Astrocyte (in vitro differentiated cells and primary cell): ENCODE data around the gene LCE3A. TPM values are rescaled to one million over a fixed set of nuclear protein-coding genes. Genes with fewer than 3 reads are reported as not detected.

ENCODE experiments used
- DNase-seq: peaks from one replicate; pipeline ENCODE4 v3.0.0-alpha.2; 2010; ENCODE audit warnings: low read depth
- FAIRE-seq: peaks from 2 replicates; lab custom pipeline; 2011; peaks lifted over from hg19 to GRCh38; lab: Jason Lieb, UNC
- H2AFZ ChIP-seq: 2 replicates; pipeline ENCODE4 v1.6.0; 2012; ENCODE audit warnings: low read depth, low read length, inconsistent platforms
- H3K27ac ChIP-seq: 2 replicates; pipeline ENCODE4 v1.5.1; 2011; ENCODE audit warnings: low read depth, low read length, inconsistent platforms
- H3K27me3 ChIP-seq: 2 replicates; pipeline ENCODE4 v1.6.0; 2011; ENCODE audit warnings: low read length, inconsistent platforms; ENCODE audit not compliant: insufficient read depth
- H3K36me3 ChIP-seq: 2 replicates; pipeline ENCODE4 v1.5.1; 2011; ENCODE audit warnings: low read length, inconsistent platforms; ENCODE audit not compliant: insufficient read depth
- H3K4me1 ChIP-seq: 2 replicates; pipeline ENCODE4 v1.5.1; 2011; ENCODE audit warnings: low read length, inconsistent platforms; ENCODE audit not compliant: insufficient read depth
- H3K4me2 ChIP-seq: 2 replicates; pipeline ENCODE4 v1.6.0; 2012; ENCODE audit warnings: low read length, inconsistent platforms
- H3K4me3 ChIP-seq: 2 replicates; pipeline ENCODE4 v1.5.1; 2011; ENCODE audit warnings: low read depth, mild to moderate bottlenecking, low read length, inconsistent platforms; ENCODE audit not compliant: insufficient read depth
- H3K79me2 ChIP-seq: 2 replicates; pipeline ENCODE4 v1.6.0; 2012; ENCODE audit warnings: mild to moderate bottlenecking, low read length, inconsistent platforms; ENCODE audit not compliant: insufficient read depth
- H3K9ac ChIP-seq: 2 replicates; pipeline ENCODE4 v1.6.0; 2012; ENCODE audit warnings: mild to moderate bottlenecking, low read length, inconsistent platforms
- H3K9me3 ChIP-seq: 2 replicates; pipeline ENCODE4 v1.5.1; 2012; ENCODE audit warnings: low read depth, mild to moderate bottlenecking, low read length, inconsistent platforms; ENCODE audit not compliant: insufficient read depth
- H4K20me1 ChIP-seq: 2 replicates; pipeline ENCODE4 v1.6.0; 2012; ENCODE audit warnings: low read length, inconsistent platforms; ENCODE audit not compliant: insufficient read depth
- H3K27ac Mint-ChIP-seq: one replicate; pipeline ENCODE4 v1.8.0; 2021; ENCODE audit warnings: mild to moderate bottlenecking, mixed read lengths; ENCODE audit not compliant: unreplicated experiment
- H3K27me3 Mint-ChIP-seq: one replicate; pipeline ENCODE4 v1.8.0; 2021; ENCODE audit warnings: low read depth, mixed read lengths; ENCODE audit not compliant: unreplicated experiment
- H3K36me3 Mint-ChIP-seq: one replicate; pipeline ENCODE4 v1.8.0; 2021; ENCODE audit warnings: low read depth, mixed read lengths; ENCODE audit not compliant: unreplicated experiment
- H3K4me1 Mint-ChIP-seq: one replicate; pipeline ENCODE4 v1.8.0; 2021; ENCODE audit warnings: low read depth, mixed read lengths; ENCODE audit not compliant: unreplicated experiment
- H3K4me3 Mint-ChIP-seq: one replicate; pipeline ENCODE4 v1.8.0; 2021; ENCODE audit warnings: mild to moderate bottlenecking, moderate library complexity, mixed read lengths; ENCODE audit not compliant: unreplicated experiment
- H3K9me3 Mint-ChIP-seq: one replicate; pipeline ENCODE4 v1.8.0; 2021; ENCODE audit warnings: mild to moderate bottlenecking, mixed read lengths; ENCODE audit not compliant: unreplicated experiment
- CTCF ChIP-seq: IDR thresholded peaks from 2 replicates; pipeline ENCODE4 v1.5.1; 2011; ENCODE audit warnings: low read depth, mild to moderate bottlenecking, inconsistent platforms, low read length, moderate library complexity; ENCODE audit not compliant: insufficient read depth
- EZH2 ChIP-seq: IDR thresholded peaks from 2 replicates; pipeline ENCODE4 v1.6.1; 2012; ENCODE audit warnings: mild to moderate bottlenecking, low read length, inconsistent platforms; ENCODE audit not compliant: insufficient read depth
- total RNA-seq: library from RNA; stranded (reverse); gene quantifications from 2 replicates; pipeline ENCODE4 v1.2.1, GENCODE V29; 2021

LCE3A gene
- total RNA-seq, 1 donor from 2014 or later = not detected

DNA sequence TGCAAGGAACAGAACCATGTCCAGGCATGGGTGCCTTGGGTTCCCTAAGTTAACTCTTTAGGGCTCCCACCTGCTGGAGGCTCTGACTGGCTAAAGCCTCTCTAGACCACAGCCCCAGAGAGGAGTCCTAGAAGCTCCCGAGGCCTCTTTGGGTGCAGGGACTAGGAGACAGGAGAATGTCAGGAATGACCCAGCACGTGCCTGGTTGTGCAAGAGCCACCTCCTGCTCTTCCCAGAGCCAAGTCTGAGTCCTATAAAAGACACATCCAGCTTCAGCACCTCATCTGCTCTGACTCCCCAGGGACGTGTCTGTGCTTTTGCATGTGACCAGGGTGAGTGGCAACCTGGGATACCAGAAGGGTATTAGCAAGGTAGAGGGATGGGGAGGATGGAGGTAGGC is 40.2 kb upstream of the LCE3A start, which contains the start of gene LCE2D:
Gene LCE2D (plus strand): TSS at position 283 of the 400 bp plus-strand sequence. CDS start 726 bp downstream, outside the sequence.
- H3K27me3 ChIP-seq = no peaks in the 10 kb centered on the region
- H3K4me1 Mint-ChIP-seq = no peaks in the 10 kb centered on the region
- H3K27ac Mint-ChIP-seq = no peak within 1 kb of the TSS
- H2AFZ ChIP-seq = no peak within 1 kb of the TSS
- no peak for DNase-seq
- FAIRE-seq = no peak
- H3K36me3 ChIP-seq = no peaks in the 10 kb centered on the region
- H3K9me3 ChIP-seq = no peaks in the 10 kb centered on the region
- no peak for TF ChIP-seq EZH2
- TF ChIP-seq CTCF = no peak
- H3K27me3 Mint-ChIP-seq = peaks cover 18% of the 10 kb centered on the region
- no peaks in the 10 kb centered on the region for H4K20me1 ChIP-seq
- H3K79me2 ChIP-seq = no peaks in the 10 kb centered on the region
- H3K4me3 Mint-ChIP-seq = no peak within 1 kb of the TSS
- no peak within 1 kb of the TSS for H3K4me2 ChIP-seq
- no peaks in the 10 kb centered on the region for H3K36me3 Mint-ChIP-seq
- no peak within 1 kb of the TSS for H3K9ac ChIP-seq
- H3K27ac ChIP-seq = no peak within 1 kb of the TSS
- H3K9me3 Mint-ChIP-seq = peaks cover 2% of the 10 kb centered on the region
- no peak within 1 kb of the TSS for H3K4me3 ChIP-seq
- no peaks in the 10 kb centered on the region for H3K4me1 ChIP-seq

DNA sequence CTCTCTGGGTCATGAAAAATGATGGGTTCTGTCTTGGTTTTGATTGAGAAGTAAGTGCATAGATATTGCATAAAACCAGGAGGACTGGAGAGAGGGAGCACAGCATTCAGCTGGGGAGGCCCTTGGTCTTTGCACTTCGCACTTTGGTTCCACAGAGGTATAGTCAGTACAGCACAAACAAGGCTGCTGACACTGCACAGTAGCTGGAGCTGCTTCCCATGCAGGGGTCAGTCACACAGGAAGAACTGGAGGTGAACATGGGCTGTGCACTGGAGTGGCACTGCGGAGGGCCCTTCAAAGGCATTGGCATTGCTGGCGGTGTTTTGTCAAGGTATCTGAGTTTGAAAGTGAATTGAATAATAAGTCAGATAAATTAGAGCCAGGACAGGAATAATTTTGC is 35.7 kb upstream of the LCE3A start:
- DNase-seq (no peak), FAIRE-seq (no peak)
- no peak for TF ChIP-seq CTCF
- TF ChIP-seq EZH2 = no peak
- no peak overlapping the region for H3K27ac ChIP-seq
- no peaks in the 10 kb centered on the region for H3K4me1 ChIP-seq
- no peaks in the 10 kb centered on the region for H3K9me3 ChIP-seq
- no peaks in the 10 kb centered on the region for H3K9me3 Mint-ChIP-seq
- H2AFZ ChIP-seq = no peak overlapping the region
- H3K4me3 Mint-ChIP-seq = no peak overlapping the region
- H3K4me1 Mint-ChIP-seq = no peaks in the 10 kb centered on the region
- H3K27ac Mint-ChIP-seq = no peak overlapping the region
- no peaks in the 10 kb centered on the region for H3K27me3 ChIP-seq
- no peak overlapping the region for H3K9ac ChIP-seq
- peaks cover 7% of the 10 kb centered on the region for H3K27me3 Mint-ChIP-seq
- H3K4me3 ChIP-seq = no peak overlapping the region
- no peaks in the 10 kb centered on the region for H3K36me3 ChIP-seq
- H3K79me2 ChIP-seq = no peaks in the 10 kb centered on the region
- H3K36me3 Mint-ChIP-seq = no peaks in the 10 kb centered on the region
- H3K4me2 ChIP-seq = no peak overlapping the region
- no peaks in the 10 kb centered on the region for H4K20me1 ChIP-seq

GRCh38 chr1:152657677-152658076 is 34.8 kb upstream of the LCE3A start:
- no peaks in the 10 kb centered on the region for H3K4me1 Mint-ChIP-seq
- H3K4me3 Mint-ChIP-seq = no peak overlapping the region
- no peaks in the 10 kb centered on the region for H3K9me3 ChIP-seq

More at GRCh38 chr1:152657677-152658076, 34.8 kb upstream of the LCE3A start:
- Histone ChIP-seq H2AFZ (no peak overlapping the region), H3K27me3 (no peaks in the 10 kb centered on the region), H4K20me1 (no peaks in the 10 kb centered on the region), H3K4me3 (no peak overlapping the region), H3K4me2 (no peak overlapping the region), H3K27ac (no peak overlapping the region), H3K4me1 (no peaks in the 10 kb centered on the region), H3K79me2 (no peaks in the 10 kb centered on the region), H3K36me3 (no peaks in the 10 kb centered on the region), H3K9ac (no peak overlapping the region)
- no peak overlapping the region for H3K27ac Mint-ChIP-seq
- H3K36me3 Mint-ChIP-seq = no peaks in the 10 kb centered on the region
- FAIRE-seq (no peak), DNase-seq (no peak)
- TF ChIP-seq EZH2 = no peak
- TF ChIP-seq CTCF = no peak
- H3K9me3 Mint-ChIP-seq = no peaks in the 10 kb centered on the region
- H3K27me3 Mint-ChIP-seq = peaks cover 4% of the 10 kb centered on the region
